ENCODE measurements around the gene SLC1A1.

GRCh38 chr9:4497855-4498254 lies 7.6 kb downstream of the SLC1A1 start:
- TF ChIP-seq CTCF (IDR thresholded peaks at IDR 0.05) (no peak), POLR2A (IDR thresholded peaks at IDR 0.05) (no peak)
